Breast epithelium (tissue), 4 donors: ENCODE measurements around the gene ADARB2. TPM values are rescaled to one million over a fixed set of nuclear protein-coding genes. Genes with fewer than 3 reads are reported as not detected.

Source experiments
- DNase-seq, 2 donors: peaks; one replicate each; pipeline ENCODE4 v3.0.0-alpha.2; 2019; ENCODE audit warnings: low spot score in 2 of 2
- H3K27ac ChIP-seq, 2 donors: fragments of 200-600 bp; sonication (generic) in 1 of 2; one replicate each; pipeline ENCODE4 v1.5.1; 2016 to 2019; ENCODE audit warnings: mild to moderate bottlenecking in 1 of 2
- H3K27me3 ChIP-seq, 2 donors: fragments of 200-600 bp; sonication (generic) in 1 of 2; one replicate each; pipeline versions ENCODE4 v1.5.1 to v1.6.0; 2017 to 2019; ENCODE audit warnings: control low read depth in 1 of 2, mild to moderate bottlenecking in 1 of 2
- H3K36me3 ChIP-seq: fragments of 200-600 bp; one replicate; pipeline ENCODE4 v1.5.1; 2019
- H3K4me1 ChIP-seq, 2 donors: fragments of 200-600 bp; sonication (generic); one replicate each; pipeline ENCODE4 v1.5.1; 2016 to 2019; ENCODE audit warnings: control low read depth in 1 of 2
- H3K4me3 ChIP-seq, 3 donors: fragments of 200-600 bp; sonication (generic); 1 replicate in 2 of 3; 2 replicates in 1 of 3; pipeline ENCODE4 v1.5.1; 2016 to 2019; ENCODE audit warnings: mild to moderate bottlenecking in 3 of 3, moderate library complexity in 2 of 3
- H3K9me3 ChIP-seq, 2 donors: fragments of 200-600 bp; sonication (generic) in 1 of 2; one replicate each; pipeline ENCODE4 v1.5.1; 2016 to 2019; ENCODE audit warnings: control low read depth in 1 of 2
- CTCF ChIP-seq, 3 donors: fragments of 450-650 bp; IDR thresholded peaks; one replicate each; pipeline ENCODE4 v1.5.1; 2016 to 2017; ENCODE audit warnings: antibody characterized with exemption in 3 of 3, mild to moderate bottlenecking in 3 of 3, moderate library complexity in 3 of 3
- POLR2A ChIP-seq: fragments of 450-650 bp; IDR thresholded peaks from one replicate; pipeline ENCODE4 v1.6.1; 2016; ENCODE audit warnings: antibody characterized with exemption, mild to moderate bottlenecking, moderate library complexity
- POLR2AphosphoS5 ChIP-seq, 3 donors: sonication (generic); formaldehyde crosslinking; IDR thresholded peaks; one replicate each; pipeline ENCODE4 v1.6.1; 2017; ENCODE audit warnings: antibody characterized with exemption in 3 of 3
- intact Hi-C: fragments of 100-400 bp; cut with DNase I; formaldehyde crosslinking; loops from one replicate; pipeline ENCODE4 v1.15.1; 2023; ENCODE audit warnings: low total_unique reads
- total RNA-seq, 3 donors: library from RNA; depleted of rRNA; stranded (reverse); fragments of >200 nt; gene quantifications; one replicate each; pipeline ENCODE4 v1.1.0, GENCODE V29; 2016

The ADARB2 gene
- total RNA-seq, 3 donors from 2014 or later: 0.32 to 3.9 (median 2.0) TPM

- Histone ChIP-seq H3K27ac (no peak overlapping the region), H3K36me3 (no peaks in the 10 kb centered on the region), H3K27me3 (peaks cover 0 to 19% of the 10 kb centered on the region in 2 donors), H3K9me3 (peaks cover 0 to 9% of the 10 kb centered on the region in 2 donors), H3K4me3 (no peak overlapping the region), H3K4me1 (no peaks in the 10 kb centered on the region)
- TF ChIP-seq CTCF (IDR thresholded peaks at IDR 0.05) (no peak), POLR2A (no peak), POLR2AphosphoS5 (IDR thresholded peaks at IDR 0.05) (no peak)
- no peak for DNase-seq
- intact Hi-C loops: no loop called here
Observed at GRCh38 chr10:1708746-1709145, 28.6 kb downstream of the ADARB2 start.

GRCh38 chr10:1706711-1707110, 30.6 kb downstream of the ADARB2 start:
- peaks cover 0 to 12% of the 10 kb centered on the region in 2 donors for H3K9me3 ChIP-seq
- H3K27me3 ChIP-seq: peaks cover 0 to 13% of the 10 kb centered on the region in 2 donors
- H3K4me3 ChIP-seq: no peak overlapping the region
- TF ChIP-seq CTCF (IDR thresholded peaks at IDR 0.05): no peak
- TF ChIP-seq POLR2AphosphoS5 (IDR thresholded peaks at IDR 0.05): no peak
- no peak for TF ChIP-seq POLR2A
- intact Hi-C loops: no loop called here
- H3K4me1 ChIP-seq: no peaks in the 10 kb centered on the region
- no peak overlapping the region for H3K27ac ChIP-seq
- DNase-seq: no peak
- no peaks in the 10 kb centered on the region for H3K36me3 ChIP-seq

GRCh38 chr10:1706256-1706655, 31.1 kb downstream of the ADARB2 start:
- H3K4me1 ChIP-seq: no peaks in the 10 kb centered on the region
- no peaks in the 10 kb centered on the region for H3K36me3 ChIP-seq
- no peak overlapping the region for H3K4me3 ChIP-seq
- no peak overlapping the region for H3K27ac ChIP-seq
- H3K27me3 ChIP-seq: peaks cover 0 to 12% of the 10 kb centered on the region in 2 donors
- no peak for TF ChIP-seq POLR2AphosphoS5 (IDR thresholded peaks at IDR 0.05)
- no peak for TF ChIP-seq POLR2A
- TF ChIP-seq CTCF (IDR thresholded peaks at IDR 0.05): no peak
- intact Hi-C loops: no loop called here
- DNase-seq: no peak
- H3K9me3 ChIP-seq: peaks cover 0 to 12% of the 10 kb centered on the region in 2 donors

- no peak for DNase-seq
- no peaks in the 10 kb centered on the region for H3K9me3 ChIP-seq
- no peak overlapping the region for H3K27ac ChIP-seq
- no peak overlapping the region for H3K4me3 ChIP-seq
- intact Hi-C loops: no loop called here
- no peaks in the 10 kb centered on the region for H3K4me1 ChIP-seq
- peaks cover 0 to 4% of the 10 kb centered on the region in 2 donors for H3K27me3 ChIP-seq
- H3K36me3 ChIP-seq: no peaks in the 10 kb centered on the region
- TF ChIP-seq POLR2A (no peak), CTCF (IDR thresholded peaks at IDR 0.05) (no peak), POLR2AphosphoS5 (IDR thresholded peaks at IDR 0.05) (no peak)
Observed at GRCh38 chr10:1698185-1698584, 39.1 kb downstream of the ADARB2 start.

GRCh38 chr10:1696106-1696505, 41.2 kb downstream of the ADARB2 start:
- intact Hi-C loops: no loop called here
- Histone ChIP-seq H3K4me1 (no peaks in the 10 kb centered on the region), H3K4me3 (no peak overlapping the region), H3K27me3 (no peaks in the 10 kb centered on the region), H3K27ac (no peak overlapping the region), H3K36me3 (no peaks in the 10 kb centered on the region), H3K9me3 (no peaks in the 10 kb centered on the region)
- DNase-seq: no peak
- TF ChIP-seq POLR2A (no peak), POLR2AphosphoS5 (IDR thresholded peaks at IDR 0.05) (no peak), CTCF (IDR thresholded peaks at IDR 0.05) (no peak)
